DND-41 (cell line): ENCODE data around the gene CCDC38.

ENCODE experiments used
- EZH2 ChIP-seq: IDR thresholded peaks from 3 replicates; pipeline ENCODE4 v1.6.1; 2012; ENCODE audit warnings: borderline replicate concordance, low read depth, mild to moderate bottlenecking, moderate library complexity, low read length, inconsistent platforms; ENCODE audit not compliant: severe bottlenecking
- TF ChIP-seq, protein P1 (sequence below): IDR thresholded peaks from 2 replicates; pipeline ENCODE4 v1.5.1; 2012; ENCODE audit warnings: borderline replicate concordance, low read length, moderate library complexity, mild to moderate bottlenecking; ENCODE audit not compliant: poor library complexity, severe bottlenecking; ENCODE audit errors: extremely low read depth

DNA sequence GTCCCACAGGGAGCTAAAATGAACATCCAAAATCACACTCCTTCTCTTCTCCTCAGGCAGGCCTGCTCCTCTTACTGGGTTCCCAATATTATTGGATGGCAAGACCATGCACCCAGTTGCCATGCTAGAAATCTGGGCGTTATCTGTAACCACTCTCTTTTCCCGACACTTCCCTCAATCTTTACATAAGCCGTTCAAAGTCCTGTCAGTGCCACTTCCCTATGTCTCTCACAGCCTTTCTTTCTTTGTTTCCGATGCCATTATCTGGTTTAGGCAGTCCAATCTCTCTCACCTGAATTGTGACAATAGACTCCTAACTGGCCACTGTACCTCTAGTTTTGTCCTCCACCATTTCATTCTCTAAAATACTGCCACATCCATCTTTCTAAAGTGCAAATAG, 59.5 kb downstream of the CCDC38 start:
- TF ChIP-seq, protein P1, sequence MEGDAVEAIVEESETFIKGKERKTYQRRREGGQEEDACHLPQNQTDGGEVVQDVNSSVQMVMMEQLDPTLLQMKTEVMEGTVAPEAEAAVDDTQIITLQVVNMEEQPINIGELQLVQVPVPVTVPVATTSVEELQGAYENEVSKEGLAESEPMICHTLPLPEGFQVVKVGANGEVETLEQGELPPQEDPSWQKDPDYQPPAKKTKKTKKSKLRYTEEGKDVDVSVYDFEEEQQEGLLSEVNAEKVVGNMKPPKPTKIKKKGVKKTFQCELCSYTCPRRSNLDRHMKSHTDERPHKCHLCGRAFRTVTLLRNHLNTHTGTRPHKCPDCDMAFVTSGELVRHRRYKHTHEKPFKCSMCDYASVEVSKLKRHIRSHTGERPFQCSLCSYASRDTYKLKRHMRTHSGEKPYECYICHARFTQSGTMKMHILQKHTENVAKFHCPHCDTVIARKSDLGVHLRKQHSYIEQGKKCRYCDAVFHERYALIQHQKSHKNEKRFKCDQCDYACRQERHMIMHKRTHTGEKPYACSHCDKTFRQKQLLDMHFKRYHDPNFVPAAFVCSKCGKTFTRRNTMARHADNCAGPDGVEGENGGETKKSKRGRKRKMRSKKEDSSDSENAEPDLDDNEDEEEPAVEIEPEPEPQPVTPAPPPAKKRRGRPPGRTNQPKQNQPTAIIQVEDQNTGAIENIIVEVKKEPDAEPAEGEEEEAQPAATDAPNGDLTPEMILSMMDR, result no peak
- TF ChIP-seq EZH2, result no peak
